NB4 (cell line): ENCODE measurements around the gene WDFY3.

Experiments used
- CTCF ChIP-seq: IDR thresholded peaks from one replicate; pipeline ENCODE4 v1.5.1; 2012; ENCODE audit warnings: low read depth, low read length
- MYC ChIP-seq: IDR thresholded peaks from 2 replicates; pipeline ENCODE4 v1.6.1; 2011; ENCODE audit warnings: low read depth, low read length
- POLR2A ChIP-seq: IDR thresholded peaks from 2 replicates; pipeline ENCODE4 v1.6.1; 2011; ENCODE audit warnings: mild to moderate bottlenecking; ENCODE audit not compliant: insufficient read length; ENCODE audit errors: extremely low read depth

- no peak for TF ChIP-seq CTCF
- TF ChIP-seq POLR2A = no peak
- TF ChIP-seq MYC = no peak
These were observed 140.7 kb downstream of the WDFY3 start for GRCh38 chr4:84825701-84826341.
